GM12865 (cell line): ENCODE measurements around the gene PAPPA2.

Source experiments
- DNase-seq: peaks from one replicate; pipeline ENCODE4 v3.0.0; 2010; ENCODE audit warnings: low read depth
- H3K4me3 ChIP-seq: 2 replicates; pipeline ENCODE4 v1.5.1; 2011; ENCODE audit warnings: mild to moderate bottlenecking, low read depth, low read length, control low read depth
- TF ChIP-seq, protein P1 (sequence below): IDR thresholded peaks from 2 replicates; pipeline ENCODE4 v1.5.1; 2011; ENCODE audit warnings: low read length, control low read depth, low read depth, inconsistent platforms; ENCODE audit not compliant: insufficient read depth; ENCODE audit errors: missing control alignments

PAPPA2 gene

GRCh38 chr1:176545034-176545639 is 82.2 kb downstream of the PAPPA2 start:
- DNase-seq: no peak
- H3K4me3 ChIP-seq: no peak overlapping the region
- TF ChIP-seq, protein P1, sequence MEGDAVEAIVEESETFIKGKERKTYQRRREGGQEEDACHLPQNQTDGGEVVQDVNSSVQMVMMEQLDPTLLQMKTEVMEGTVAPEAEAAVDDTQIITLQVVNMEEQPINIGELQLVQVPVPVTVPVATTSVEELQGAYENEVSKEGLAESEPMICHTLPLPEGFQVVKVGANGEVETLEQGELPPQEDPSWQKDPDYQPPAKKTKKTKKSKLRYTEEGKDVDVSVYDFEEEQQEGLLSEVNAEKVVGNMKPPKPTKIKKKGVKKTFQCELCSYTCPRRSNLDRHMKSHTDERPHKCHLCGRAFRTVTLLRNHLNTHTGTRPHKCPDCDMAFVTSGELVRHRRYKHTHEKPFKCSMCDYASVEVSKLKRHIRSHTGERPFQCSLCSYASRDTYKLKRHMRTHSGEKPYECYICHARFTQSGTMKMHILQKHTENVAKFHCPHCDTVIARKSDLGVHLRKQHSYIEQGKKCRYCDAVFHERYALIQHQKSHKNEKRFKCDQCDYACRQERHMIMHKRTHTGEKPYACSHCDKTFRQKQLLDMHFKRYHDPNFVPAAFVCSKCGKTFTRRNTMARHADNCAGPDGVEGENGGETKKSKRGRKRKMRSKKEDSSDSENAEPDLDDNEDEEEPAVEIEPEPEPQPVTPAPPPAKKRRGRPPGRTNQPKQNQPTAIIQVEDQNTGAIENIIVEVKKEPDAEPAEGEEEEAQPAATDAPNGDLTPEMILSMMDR: no peak

DNA sequence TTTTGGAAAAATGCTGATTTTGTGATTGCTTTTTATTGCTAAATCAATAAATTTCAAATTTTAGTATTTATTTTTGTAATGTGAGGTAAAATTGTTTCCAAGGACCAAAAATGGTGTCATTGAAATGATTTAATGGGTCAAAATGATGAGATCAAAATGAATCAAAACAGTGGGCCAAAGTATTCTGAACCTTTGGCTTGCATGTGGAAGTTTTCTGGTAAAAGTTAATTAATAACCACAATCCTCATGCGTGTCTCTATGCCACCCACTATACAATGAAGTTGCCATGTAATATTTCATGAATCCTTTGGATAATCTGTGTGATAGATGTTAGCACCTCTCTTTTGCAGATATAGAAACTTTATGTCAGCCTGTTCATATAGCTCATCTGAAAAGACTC is 83.8 kb downstream of the PAPPA2 start:
- H3K4me3 ChIP-seq: no peak overlapping the region
- DNase-seq: no peak
- TF ChIP-seq, protein P1: no peak

DNA sequence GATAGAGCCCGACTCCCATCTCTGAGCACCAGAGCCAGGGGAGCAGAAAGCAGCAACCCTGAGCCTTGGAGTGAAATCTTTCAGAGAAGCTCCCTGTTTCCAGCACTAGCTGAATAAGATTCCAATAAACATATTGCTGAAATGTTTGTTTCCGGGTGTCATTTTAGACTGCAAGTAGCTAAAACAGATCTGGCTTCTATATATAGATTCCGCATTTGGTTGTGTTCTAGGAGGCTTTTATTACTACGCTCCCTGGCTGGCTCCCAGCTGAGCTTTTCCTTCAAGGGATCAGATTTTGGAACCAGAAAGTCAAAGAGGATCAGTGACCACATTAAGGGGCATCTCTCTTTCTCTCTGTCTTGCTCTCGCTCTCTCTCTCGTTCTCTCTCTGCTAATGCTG is 88.2 kb downstream of the PAPPA2 start:
- no peak for DNase-seq
- H3K4me3 ChIP-seq: no peak overlapping the region
- TF ChIP-seq, protein P1: no peak

- no peak overlapping the region for H3K4me3 ChIP-seq
- TF ChIP-seq, protein P1: no peak
- DNase-seq: no peak
These were observed 89.4 kb downstream of the PAPPA2 start for GRCh38 chr1:176552217-176552991.

GRCh38 chr1:176552999-176553398 is 90.0 kb downstream of the PAPPA2 start:
- TF ChIP-seq, protein P1: no peak
- no peak overlapping the region for H3K4me3 ChIP-seq

GRCh38 chr1:176556288-176556687 is 93.3 kb downstream of the PAPPA2 start:
- DNase-seq: no peak
- TF ChIP-seq, protein P1: no peak

More at GRCh38 chr1:176552999-176553398, 90.0 kb downstream of the PAPPA2 start:
- no peak for DNase-seq

More at GRCh38 chr1:176556288-176556687, 93.3 kb downstream of the PAPPA2 start:
- no peak overlapping the region for H3K4me3 ChIP-seq
